Adrenal gland (tissue), 12 donors: ENCODE measurements around the gene LRFN5. TPM values are rescaled to one million over a fixed set of nuclear protein-coding genes. Genes with fewer than 3 reads are reported as not detected.
"Not testable (repeated sequence)": the region's sequence is repeated elsewhere in the genome, so short reads cannot be mapped to it uniquely, and the experiment has no call there.

Experiments
- DNase-seq, 7 donors: peaks; one replicate each; pipeline ENCODE4 v3.0.0-alpha.2; 2019 to 2020
- H3K27ac ChIP-seq, 5 donors: fragments of 200-600 bp; sonication (generic) in 4 of 5; 1 replicate in 3 of 5; 2 replicates in 2 of 5; pipeline versions ENCODE4 v1.5.1 to v1.8.0; 2016 to 2020; ENCODE audit warnings: mild to moderate bottlenecking in 1 of 5
- H3K27me3 ChIP-seq: fragments of 200-600 bp; 2 replicates; pipeline ENCODE4 v1.8.0; 2021
- H3K36me3 ChIP-seq, 2 donors: fragments of 200-600 bp; replicated peaks in 1 of 2; 1 replicate in 1 of 2; 2 replicates in 1 of 2; pipeline versions ENCODE4 v1.5.1 to v1.8.0; 2018 to 2022
- H3K4me1 ChIP-seq, 2 donors: fragments of 200-600 bp; replicated peaks in 1 of 2; 1 replicate in 1 of 2; 2 replicates in 1 of 2; pipeline versions ENCODE4 v1.5.1 to v1.8.0; 2018 to 2021
- H3K4me3 ChIP-seq, 4 donors: fragments of 200-600 bp; sonication (generic) in 3 of 4; one replicate each; pipeline ENCODE4 v1.5.1; 2016 to 2018
- H3K9me3 ChIP-seq, 3 donors: fragments of 200-600 bp; sonication (generic) in 1 of 3; replicated peaks in 1 of 3; 1 replicate in 2 of 3; 2 replicates in 1 of 3; pipeline versions ENCODE4 v1.5.1 to v1.8.0; 2016 to 2021
- POLR2A ChIP-seq, 2 donors: fragments of 450-650 bp; IDR thresholded peaks; one replicate each; pipeline ENCODE4 v1.6.1; 2017; ENCODE audit warnings: antibody characterized with exemption in 2 of 2, mild to moderate bottlenecking in 2 of 2, moderate library complexity in 1 of 2
- WGBS, 4 donors: extraction: QIAGEN DNeasy Blood & Tissue Kit in 2 of 4; methylation state at CpG; one replicate each; pipeline versions ENCODE4 v1.1.5 to v1.1.7; 2013 to 2017; 5-methylcytosine and 5-hydroxymethylcytosine counted together
- intact Hi-C, 2 donors: fragments of 100-400 bp; cut with DNase I; formaldehyde crosslinking; loops; one replicate each; pipeline versions ENCODE4 v1.14.1 to v1.15.0; 2022 to 2023
- polyA plus RNA-seq, 3 donors: library from polyadenylated mRNA; stranded (reverse); fragments of 200-250 nt in 2 of 3; fragments of 350-450 nt in 1 of 3; fragmentation: Illumina TruSeq in 1 of 3; extraction: RNeasy Lipid Tissue Mini Kit (QIAGEN cat#74804) in 1 of 3; gene quantifications; one replicate each; pipeline ENCODE4 v1.2.3, GENCODE V29; 2013 to 2014
- total RNA-seq, 9 donors: library from RNA; depleted of rRNA in 4 of 9; stranded (reverse); fragments of >200 nt in 4 of 9; fragments of 120-200 nt in 1 of 9; fragmentation: NEBNext Ultra II Directional in 1 of 9; extraction: Animal tissue kit (Norgen Biotek cat#: 25700) in 1 of 9; gene quantifications; one replicate each; pipeline versions ENCODE4 v1.1.0 to v1.2.4, GENCODE V29; 2013 to 2023
- TF ChIP-seq, protein P1 (sequence below), 6 experiments: fragments of 450-650 bp in 4 of 6; fragments of 200-600 bp in 2 of 6; sonication (generic) in 1 of 6; IDR thresholded peaks; 1 replicate in 5 of 6; 2 replicates in 1 of 6; pipeline versions ENCODE4 v1.5.1 to v1.8.0; 2016 to 2021; ENCODE audit warnings: antibody characterized with exemption in 6 of 6, mild to moderate bottlenecking in 2 of 6, moderate library complexity in 1 of 6
- donor health status: healthy with polysubstance abuse.
- donor health status: Bipolar disorder and iron deficiency.
- donor health status: DM: yes; HTN: yes; CAD: no.
- donor health status: DM: no; HTN: no; CAD: no.
- donor health status: DM: no; HTN: no; CAD: no.
- donor health status: DM: yes; HTN: yes; CAD: no.

LRFN5 gene
- total and polyA plus RNA-seq, 12 donors: 1.7 to 18.2 (median 6.3) TPM

DNA sequence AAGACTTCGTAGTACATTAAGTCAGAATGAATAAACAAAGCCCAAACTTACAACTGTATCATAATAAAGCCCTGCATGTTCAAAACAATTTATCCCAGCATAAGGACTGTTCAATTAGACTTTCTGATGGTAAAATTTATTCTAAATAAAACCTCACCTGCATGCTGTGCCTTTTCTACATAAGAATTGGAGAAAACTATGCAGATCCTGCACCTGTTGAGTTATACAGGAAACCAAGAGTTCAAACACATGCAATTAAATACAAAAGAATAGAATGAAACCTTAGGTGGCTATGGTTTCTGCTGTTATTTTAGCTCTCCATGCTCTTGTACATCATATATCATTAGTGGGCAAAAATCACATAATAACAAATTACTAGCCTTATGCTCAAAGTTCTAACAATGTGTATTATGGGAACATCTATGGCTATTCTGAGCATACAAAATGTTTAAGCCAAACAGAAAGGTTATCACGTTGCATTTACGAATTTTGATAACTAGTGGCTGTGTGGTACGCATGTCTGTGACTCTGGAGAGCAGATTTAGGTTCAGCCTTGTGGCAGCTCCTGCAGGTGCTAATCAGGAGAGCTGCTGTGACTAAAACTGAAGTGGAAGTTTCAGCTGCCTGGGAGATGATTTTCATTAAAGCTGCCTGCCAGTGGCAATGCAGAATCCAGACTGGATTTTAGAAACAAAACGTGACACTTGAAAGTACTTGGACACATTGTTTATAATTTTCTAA is 36.1 kb upstream of the LRFN5 start:
- H3K4me1 ChIP-seq: no peaks in the 10 kb centered on the region
- TF ChIP-seq, protein P1, sequence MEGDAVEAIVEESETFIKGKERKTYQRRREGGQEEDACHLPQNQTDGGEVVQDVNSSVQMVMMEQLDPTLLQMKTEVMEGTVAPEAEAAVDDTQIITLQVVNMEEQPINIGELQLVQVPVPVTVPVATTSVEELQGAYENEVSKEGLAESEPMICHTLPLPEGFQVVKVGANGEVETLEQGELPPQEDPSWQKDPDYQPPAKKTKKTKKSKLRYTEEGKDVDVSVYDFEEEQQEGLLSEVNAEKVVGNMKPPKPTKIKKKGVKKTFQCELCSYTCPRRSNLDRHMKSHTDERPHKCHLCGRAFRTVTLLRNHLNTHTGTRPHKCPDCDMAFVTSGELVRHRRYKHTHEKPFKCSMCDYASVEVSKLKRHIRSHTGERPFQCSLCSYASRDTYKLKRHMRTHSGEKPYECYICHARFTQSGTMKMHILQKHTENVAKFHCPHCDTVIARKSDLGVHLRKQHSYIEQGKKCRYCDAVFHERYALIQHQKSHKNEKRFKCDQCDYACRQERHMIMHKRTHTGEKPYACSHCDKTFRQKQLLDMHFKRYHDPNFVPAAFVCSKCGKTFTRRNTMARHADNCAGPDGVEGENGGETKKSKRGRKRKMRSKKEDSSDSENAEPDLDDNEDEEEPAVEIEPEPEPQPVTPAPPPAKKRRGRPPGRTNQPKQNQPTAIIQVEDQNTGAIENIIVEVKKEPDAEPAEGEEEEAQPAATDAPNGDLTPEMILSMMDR (IDR thresholded peaks at IDR 0.05): no peak
- no peak for TF ChIP-seq POLR2A (IDR thresholded peaks at IDR 0.05)
- no peak for DNase-seq
- no peak overlapping the region for H3K4me3 ChIP-seq
- no peak overlapping the region for H3K27ac ChIP-seq
- no peaks in the 10 kb centered on the region for H3K9me3 ChIP-seq
- intact Hi-C loops: no loop called here
- 70 to 82% (median 78%) methylated on average over 5 of the region's 5 CpGs for WGBS, 4 donors
- H3K36me3 ChIP-seq: no peaks in the 10 kb centered on the region
- H3K27me3 ChIP-seq: no peaks in the 10 kb centered on the region

DNA sequence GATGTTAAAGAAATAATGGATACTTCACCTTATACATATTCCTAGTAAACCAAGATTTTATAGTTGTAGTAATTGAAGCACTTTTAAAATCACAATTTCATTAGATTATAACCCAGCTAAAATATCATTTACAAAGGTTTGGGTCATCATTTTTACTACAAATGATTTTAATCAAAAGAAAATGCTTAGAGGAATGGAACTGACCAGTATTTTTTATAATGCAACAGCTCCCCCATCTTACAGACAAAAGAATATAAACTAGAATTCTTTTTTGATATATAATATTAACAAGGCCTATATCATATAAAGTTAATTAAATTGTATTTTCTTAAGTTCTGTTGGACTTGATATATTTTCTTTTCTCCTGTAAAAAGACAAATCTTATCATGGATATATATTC is 20.4 kb upstream of the LRFN5 start:
- intact Hi-C loops: no loop called here
- no peaks in the 10 kb centered on the region for H3K9me3 ChIP-seq
- no peaks in the 10 kb centered on the region for H3K36me3 ChIP-seq
- DNase-seq: no peak
- no peaks in the 10 kb centered on the region for H3K27me3 ChIP-seq
- TF ChIP-seq, protein P1 (IDR thresholded peaks at IDR 0.05): no peak
- TF ChIP-seq POLR2A (IDR thresholded peaks at IDR 0.05): no peak
- H3K4me1 ChIP-seq: no peaks in the 10 kb centered on the region
- H3K27ac ChIP-seq: no peak overlapping the region
- H3K4me3 ChIP-seq: no peak overlapping the region

DNA sequence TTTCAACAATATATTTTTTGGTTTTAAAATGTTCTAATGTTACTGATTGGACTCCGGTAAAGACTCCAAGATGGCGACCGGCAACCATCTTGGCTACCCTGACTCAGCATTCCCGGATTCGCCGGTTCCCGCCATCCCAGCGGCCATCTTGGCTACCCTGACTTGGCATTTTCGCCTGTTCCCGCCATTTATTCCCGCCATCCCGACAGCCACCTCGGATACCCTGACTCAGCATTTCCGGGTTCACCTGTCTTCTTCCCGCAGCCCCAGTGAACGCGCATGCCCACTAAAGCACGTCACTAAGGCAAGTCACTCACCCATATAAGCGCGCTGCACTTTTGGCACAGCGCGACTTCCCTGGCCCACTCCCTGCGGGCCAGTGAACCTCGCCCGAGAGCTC is 9.0 kb upstream of the LRFN5 start:
- intact Hi-C loops: no loop called here
- WGBS, 4 donors: 96 to 98% (median 97%) methylated on average over 25 of the region's 25 CpGs
- TF ChIP-seq POLR2A (IDR thresholded peaks at IDR 0.05): no peak
- TF ChIP-seq, protein P1 (IDR thresholded peaks at IDR 0.05): no peak
- peak in 1 of 7 donors; percentile 23 for DNase-seq
- H3K4me1 ChIP-seq: peaks cover 0 to 4% of the 10 kb centered on the region in 2 donors
- no peaks in the 10 kb centered on the region for H3K27me3 ChIP-seq
- no peaks in the 10 kb centered on the region for H3K36me3 ChIP-seq
- peaks cover 0 to 4% (median 0%) of the 10 kb centered on the region in 3 donors for H3K9me3 ChIP-seq
- H3K27ac ChIP-seq: no peak overlapping the region
- H3K4me3 ChIP-seq: no peak overlapping the region

DNA sequence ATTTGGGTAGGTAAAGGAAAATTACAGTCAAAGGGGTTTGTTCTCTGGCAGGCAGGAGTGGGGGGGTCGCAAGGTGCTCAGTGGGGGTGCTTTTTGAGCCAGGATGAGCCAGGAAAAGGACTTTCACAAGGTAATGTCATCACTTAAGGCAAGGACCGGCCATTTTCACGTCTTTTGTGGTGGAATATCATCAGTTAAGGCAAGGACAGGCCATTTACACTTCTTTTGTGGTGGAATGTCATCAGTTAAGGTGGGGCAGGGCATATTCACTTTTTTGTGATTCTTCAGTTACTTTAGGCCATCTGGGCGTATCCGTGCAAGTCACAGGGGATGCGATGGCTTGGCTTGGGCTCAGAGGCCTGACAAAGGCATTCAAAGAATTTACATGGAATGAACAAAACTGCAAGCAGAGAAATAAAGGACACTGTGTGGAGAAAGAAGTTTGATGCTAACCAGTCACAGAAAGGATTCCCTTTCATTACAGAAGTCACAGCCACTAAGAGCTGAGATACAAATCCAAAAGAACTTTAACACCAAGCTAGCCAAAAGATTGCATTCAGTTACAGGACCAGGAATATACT is 6.8 kb upstream of the LRFN5 start:
- peak in 1 of 7 donors; percentile 14 for DNase-seq
- 74 to 97% (median 86%) methylated on average over 6 of the region's 6 CpGs for WGBS, 4 donors
- H3K4me1 ChIP-seq, H3K4me3 ChIP-seq, H3K9me3 ChIP-seq, H3K27ac ChIP-seq, H3K36me3 ChIP-seq, H3K27me3 ChIP-seq: not testable (repeated sequence)
- intact Hi-C loops: loop anchor here in 1 of 2 donors (10.0 kb wide), 1 partner anchor 315 kb away; no protein-coding TSS in a partner anchor
